Renal cortex interstitium (tissue), 11 donors: Measurements from ENCODE around the gene ALDH3B1. TPM values are rescaled to one million over a fixed set of nuclear protein-coding genes. Genes with fewer than 3 reads are reported as not detected.

Experiments
- DNase-seq, 11 donors: peaks; one replicate each; pipeline ENCODE4 v3.0.0-alpha.2; 2013; ENCODE audit warnings: low read depth in 9 of 11, low spot score in 4 of 11; ENCODE audit errors: extremely low read depth in 1 of 11
- polyA plus RNA-seq, 3 donors: library from polyadenylated mRNA; unstranded; fragments of 120-200 nt; gene quantifications; one replicate each; pipeline ENCODE4 v1.2.1, GENCODE V29; 2013; ENCODE audit not compliant: insufficient read length in 3 of 3

Gene ALDH3B1
- polyA plus RNA-seq, 3 donors = 1.8 to 3.9 (median 2.2) TPM

- no peak for DNase-seq
Observed at GRCh38 chr11:68022531-68022930, 12.4 kb downstream of the ALDH3B1 start.

DNA sequence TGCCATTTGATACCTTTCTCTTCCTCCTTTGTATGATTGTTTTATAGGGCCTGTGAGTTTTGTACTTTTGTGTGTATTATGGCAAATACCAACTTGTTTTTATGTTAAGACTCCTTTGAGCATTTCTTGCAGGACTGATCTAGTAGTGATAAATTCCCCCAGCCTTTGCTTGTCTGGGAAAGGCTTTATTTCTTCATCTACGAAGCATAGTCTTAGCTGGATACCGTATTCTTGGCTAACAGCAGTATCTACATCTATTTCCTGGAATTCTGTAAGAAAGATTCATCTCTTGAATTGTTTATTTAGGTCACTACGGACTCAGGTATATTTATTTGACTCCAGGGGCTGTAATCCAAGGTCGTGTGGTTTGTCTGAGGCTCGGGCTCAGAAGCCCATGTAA lies 14.4 kb downstream of the ALDH3B1 start:
- no peak for DNase-seq

GRCh38 chr11:68025047-68025446 lies 14.9 kb downstream of the ALDH3B1 start:
- no peak for DNase-seq

DNA sequence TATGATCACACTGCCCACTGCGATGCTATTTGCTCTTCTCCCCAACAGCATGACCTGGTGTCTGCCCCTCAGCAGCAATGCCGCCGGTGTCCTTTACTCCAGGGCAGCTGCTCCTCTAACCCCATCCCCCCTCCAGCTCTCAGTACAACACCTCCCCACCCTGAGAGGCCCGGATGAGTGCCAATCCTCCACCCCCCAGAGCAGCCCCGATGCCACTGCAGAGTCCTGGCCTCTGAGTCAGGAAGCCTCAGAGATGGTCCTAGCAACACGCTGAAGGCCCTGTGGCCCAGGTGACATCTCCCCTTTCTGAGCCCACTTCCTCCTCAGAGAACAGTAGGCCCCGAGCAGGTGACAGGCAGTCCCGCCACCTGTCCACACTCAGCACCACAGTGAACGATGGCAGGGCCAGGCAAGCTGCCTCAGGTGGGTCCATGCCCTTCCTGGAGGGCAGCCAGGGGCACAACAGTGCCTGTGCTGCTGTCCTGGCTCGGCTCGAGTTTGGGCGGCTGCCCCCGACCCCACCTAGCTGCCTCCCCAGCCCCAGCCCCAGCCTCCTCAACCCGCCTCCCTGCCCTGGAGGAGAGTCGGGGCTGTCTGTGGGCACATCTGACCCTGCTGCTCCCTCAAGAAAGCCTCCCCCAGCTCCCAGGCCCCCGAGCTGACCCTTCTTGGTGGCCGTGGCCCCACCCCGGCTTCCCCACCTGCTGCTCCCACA lies 16.4 kb downstream of the ALDH3B1 start:
- DNase-seq = no peak

DNA sequence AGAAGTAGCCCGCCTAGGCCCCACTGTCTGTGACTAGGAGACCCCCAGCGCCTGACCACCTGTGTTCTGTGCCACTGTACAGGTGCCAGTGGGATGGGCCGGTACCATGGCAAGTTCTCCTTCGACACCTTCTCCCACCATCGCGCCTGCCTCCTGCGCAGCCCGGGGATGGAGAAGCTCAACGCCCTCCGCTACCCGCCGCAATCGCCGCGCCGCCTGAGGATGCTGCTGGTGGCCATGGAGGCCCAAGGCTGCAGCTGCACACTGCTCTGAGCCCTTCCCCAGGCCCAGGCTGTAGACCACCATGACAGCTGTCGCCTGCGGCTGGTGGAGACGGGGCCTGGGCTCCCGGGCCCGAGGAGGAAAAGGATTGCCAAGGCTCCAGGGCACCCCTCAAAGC lies 17.5 kb downstream of the ALDH3B1 start:
- no peak for DNase-seq

DNA sequence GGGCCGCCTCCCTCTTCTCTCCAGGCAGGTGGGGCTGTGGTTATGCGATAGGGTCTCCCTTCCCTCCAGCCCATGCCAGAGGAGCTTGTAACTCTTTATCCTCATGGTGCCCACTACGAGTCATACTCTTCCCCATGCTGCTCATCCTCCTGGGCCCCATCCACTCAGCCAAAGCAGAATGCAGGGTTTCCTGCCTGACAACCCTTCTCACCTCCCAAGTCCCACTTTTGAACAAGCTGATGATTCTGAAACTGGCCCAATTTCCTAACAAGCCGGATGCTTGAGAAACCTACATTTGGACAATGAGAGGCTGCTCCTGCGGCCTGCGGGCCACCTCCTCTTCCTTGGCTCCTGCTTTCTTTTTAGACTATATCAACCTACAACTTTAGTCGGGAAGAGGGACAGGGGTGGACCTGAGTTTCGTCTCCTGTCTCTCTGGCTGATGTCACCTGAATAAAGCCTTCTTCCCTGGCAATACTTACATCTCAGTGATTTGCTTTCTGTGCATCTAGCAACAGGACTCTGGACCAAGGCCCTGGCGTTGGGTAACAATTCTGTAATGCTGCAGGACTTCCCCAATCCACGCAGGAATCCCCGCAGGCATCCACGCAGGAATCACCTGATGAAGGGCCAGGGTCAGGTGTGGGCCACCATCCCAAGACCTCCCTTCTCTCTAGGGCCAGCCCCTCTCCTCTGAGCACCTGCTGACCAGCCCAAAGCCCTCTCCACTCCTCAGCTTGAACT lies 18.8 kb downstream of the ALDH3B1 start:
- no peak for DNase-seq

- peak; percentile 95 to 99 (median 98) for DNase-seq
Observed at GRCh38 chr11:68030318-68031143, 20.4 kb downstream of the ALDH3B1 start, which contains the start of gene NDUFS8. NDUFS8 (plus strand) TSS chr11:68030681; CDS start chr11:68032152, 1,471 bp downstream.

- DNase-seq = no peak
Observed at GRCh38 chr11:68031144-68031464, 21.0 kb downstream of the ALDH3B1 start.

DNA sequence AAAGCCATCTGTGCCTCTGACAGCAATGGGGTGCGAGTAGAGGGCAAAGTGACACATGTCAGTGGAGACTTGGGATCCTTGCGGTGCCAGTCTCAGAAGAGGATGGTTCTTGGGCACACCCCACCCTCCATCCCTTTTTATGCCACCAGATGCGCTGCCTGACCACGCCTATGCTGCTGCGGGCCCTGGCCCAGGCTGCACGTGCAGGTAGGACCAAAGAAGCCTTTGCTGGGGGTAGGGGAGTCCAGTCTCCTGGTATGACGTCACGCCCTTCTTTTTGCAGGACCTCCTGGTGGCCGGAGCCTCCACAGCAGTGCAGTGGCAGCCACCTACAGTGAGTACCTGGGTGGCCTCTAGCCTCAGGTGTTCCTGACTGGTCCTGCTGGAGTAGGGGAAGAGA lies 21.9 kb downstream of the ALDH3B1 start:
- DNase-seq = no peak

DNA sequence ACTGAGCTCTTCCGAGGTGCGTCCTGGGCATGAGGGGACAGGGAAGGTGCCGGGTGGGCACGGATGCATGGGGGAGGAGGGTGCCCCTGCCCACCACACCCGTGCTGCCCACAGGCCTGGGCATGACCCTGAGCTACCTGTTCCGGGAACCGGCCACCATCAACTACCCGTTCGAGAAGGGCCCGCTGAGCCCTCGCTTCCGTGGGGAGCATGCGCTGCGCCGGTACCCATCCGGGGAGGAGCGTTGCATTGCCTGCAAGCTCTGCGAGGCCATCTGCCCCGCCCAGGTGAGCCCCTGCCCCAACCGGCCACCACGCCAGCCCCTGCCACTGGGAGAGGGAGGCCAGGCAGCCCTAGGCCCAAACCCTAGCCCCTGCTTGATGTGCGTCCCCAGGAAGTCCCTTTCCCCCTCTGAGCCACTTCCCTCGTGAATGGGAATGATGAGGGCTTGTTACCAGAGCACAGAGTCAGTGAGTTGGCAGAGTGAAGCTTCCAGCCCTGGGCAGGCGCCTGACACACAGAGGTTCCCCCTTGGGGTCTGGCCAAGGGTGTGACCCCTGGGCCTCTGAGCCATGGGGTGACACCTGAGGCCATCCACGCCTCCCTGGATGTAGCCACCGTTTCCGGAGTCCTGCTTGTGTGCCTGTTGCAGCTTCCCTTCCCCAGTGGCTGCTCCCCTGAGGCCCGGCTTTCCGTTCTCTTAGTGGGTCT lies 23.0 kb downstream of the ALDH3B1 start:
- no peak for DNase-seq

DNA sequence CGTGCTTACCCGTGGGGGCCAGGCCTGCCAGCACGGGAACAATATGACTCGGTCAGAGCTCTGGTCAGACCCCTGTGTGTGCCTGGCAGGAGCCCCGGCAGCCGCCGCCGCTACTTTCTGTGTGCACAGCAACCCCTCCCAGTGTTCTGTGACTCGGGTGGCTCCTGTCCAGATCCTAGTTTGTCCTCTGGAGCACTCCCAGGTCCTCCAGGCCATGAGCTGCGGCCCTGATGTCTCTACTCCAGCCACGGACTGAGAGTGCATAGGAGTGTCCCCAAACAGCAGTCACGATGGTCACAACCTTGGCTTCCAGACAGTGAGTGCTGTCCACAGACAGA lies 23.6 kb downstream of the ALDH3B1 start:
- DNase-seq = no peak

- DNase-seq = no peak
Observed at GRCh38 chr11:68035266-68035876, 25.2 kb downstream of the ALDH3B1 start.

GRCh38 chr11:68036141-68036716 lies 26.1 kb downstream of the ALDH3B1 start:
- no peak for DNase-seq

GRCh38 chr11:68036717-68037239 lies 26.7 kb downstream of the ALDH3B1 start:
- no peak for DNase-seq

- no peak for DNase-seq
Observed at GRCh38 chr11:68037411-68038225, 27.5 kb downstream of the ALDH3B1 start.

DNA sequence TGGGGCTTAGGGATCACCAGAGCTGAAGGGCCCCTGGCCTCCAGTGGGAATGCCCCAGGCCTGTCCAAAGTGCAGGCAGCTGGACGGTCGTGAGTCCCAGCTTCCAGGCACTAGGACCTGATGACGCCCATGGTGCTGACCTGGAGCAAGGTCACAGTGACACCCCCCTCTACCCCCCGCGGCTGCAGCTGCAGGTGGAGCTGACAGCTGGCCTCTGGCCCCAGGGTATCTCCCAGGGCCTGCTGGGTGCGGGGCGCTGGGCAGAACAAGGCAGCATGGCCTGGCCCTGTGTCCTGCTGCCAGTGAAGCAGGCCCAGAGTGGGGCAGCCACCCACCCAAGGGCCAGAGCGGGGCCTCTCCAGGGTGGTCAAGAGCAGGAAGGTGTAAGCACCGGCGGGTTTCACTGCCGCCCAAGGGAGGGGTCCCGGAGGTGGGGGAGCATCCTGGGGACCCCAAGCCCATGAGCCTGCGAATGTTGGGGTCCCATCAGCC lies 28.1 kb downstream of the ALDH3B1 start:
- DNase-seq = no peak

DNA sequence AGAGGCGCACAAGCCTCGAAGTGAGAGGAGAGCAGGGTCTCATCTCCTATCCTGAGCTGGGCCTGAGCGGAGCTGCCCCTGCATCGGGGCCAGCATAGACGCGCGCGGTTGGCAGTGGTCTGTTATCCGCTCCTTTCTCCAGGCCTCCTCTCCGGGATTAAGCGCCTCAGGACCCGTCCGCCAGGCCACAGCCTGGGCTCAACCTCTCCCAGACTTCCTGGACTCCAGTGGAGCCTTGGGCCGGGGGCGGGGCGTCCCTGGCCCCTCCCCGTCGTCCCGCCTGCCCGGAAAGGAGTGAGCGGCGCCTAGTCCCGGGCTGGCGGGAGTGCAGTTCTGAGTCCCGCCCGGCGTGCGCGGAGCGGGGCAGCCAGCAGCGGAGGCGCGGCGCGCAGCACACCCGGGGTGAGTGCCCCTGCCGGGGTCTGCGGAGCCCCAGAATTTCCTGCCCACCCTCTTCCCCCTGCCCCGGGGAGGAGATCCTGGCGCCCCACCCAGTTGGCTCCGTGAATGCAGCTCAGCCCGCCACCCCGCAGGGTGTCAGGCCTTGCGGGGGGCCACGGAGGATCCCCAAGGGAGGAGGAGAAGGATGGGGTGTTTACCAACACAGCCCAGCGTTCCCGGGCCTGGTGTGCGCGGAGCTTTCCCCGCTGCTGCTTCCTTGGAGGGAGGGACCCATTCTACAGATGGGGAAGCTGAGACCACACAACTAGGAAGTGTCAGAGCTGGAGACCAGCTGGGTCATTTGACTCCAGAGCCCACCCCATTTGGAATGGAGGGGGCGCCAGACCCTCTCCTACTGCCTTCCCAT lies 28.8 kb downstream of the ALDH3B1 start, which contains the start of gene TCIRG1:
TSS of gene TCIRG1 (plus strand) at position 308 of the 808 bp plus-strand sequence. CDS start 2,247 bp downstream, outside the sequence.
- peak in 5 of 11 donors; percentile 42 to 65 (median 46) for DNase-seq
